OCI-LY7 (cell line): ENCODE results near the gene KCNQ1OT1.

Experiments used
- CTCF ChIP-seq: fragments of 200-600 bp; sonication (generic); conservative IDR thresholded peaks from 2 replicates; pipeline ENCODE4 v1.5.1; 2014; ENCODE audit warnings: mild to moderate bottlenecking, antibody characterized with exemption, low read length, moderate library complexity, mixed read lengths
- EZH2phosphoT487 ChIP-seq: fragments of 200-600 bp; sonication (generic); IDR thresholded peaks from 2 replicates; pipeline ENCODE4 v1.6.1; 2018; ENCODE audit warnings: low read depth, borderline replicate concordance, mild to moderate bottlenecking, mixed run types, antibody characterized with exemption, low read length, moderate library complexity, mixed read lengths

GRCh38 chr11:2704896-2705606 is 5.3 kb upstream of the KCNQ1OT1 start:
- TF ChIP-seq CTCF (no peak), EZH2phosphoT487 (no peak)
